Suprapubic skin (tissue), 4 donors: ENCODE results near the gene KHDRBS2. TPM values are rescaled to one million over a fixed set of nuclear protein-coding genes. Genes with fewer than 3 reads are reported as not detected.

Source experiments
- DNase-seq, 2 donors: peaks; one replicate each; pipeline ENCODE4 v3.0.0-alpha.2; 2019; ENCODE audit warnings: low spot score in 2 of 2
- H3K27ac ChIP-seq: fragments of 200-600 bp; sonication (generic); one replicate; pipeline ENCODE4 v1.5.1; 2019
- H3K27me3 ChIP-seq: fragments of 200-600 bp; sonication (generic); one replicate; pipeline ENCODE4 v1.5.1; 2019
- H3K36me3 ChIP-seq: fragments of 200-600 bp; sonication (generic); one replicate; pipeline ENCODE4 v1.5.1; 2019
- H3K4me1 ChIP-seq: fragments of 200-600 bp; sonication (generic); one replicate; pipeline ENCODE4 v1.5.1; 2019
- H3K4me3 ChIP-seq: fragments of 200-600 bp; sonication (generic); one replicate; pipeline ENCODE4 v1.5.1; 2019; ENCODE audit warnings: mild to moderate bottlenecking
- H3K9me3 ChIP-seq: fragments of 200-600 bp; sonication (generic); one replicate; pipeline ENCODE4 v1.5.1; 2019
- EP300 ChIP-seq: sonication (generic); formaldehyde crosslinking; IDR thresholded peaks from one replicate; pipeline ENCODE4 v1.6.1; 2017; ENCODE audit warnings: antibody characterized with exemption
- POLR2A ChIP-seq, 2 donors: fragments of 450-650 bp; IDR thresholded peaks; one replicate each; pipeline ENCODE4 v1.6.1; 2017; ENCODE audit warnings: antibody characterized with exemption in 2 of 2, mild to moderate bottlenecking in 2 of 2, moderate library complexity in 2 of 2
- POLR2AphosphoS5 ChIP-seq, 3 donors: sonication (generic); formaldehyde crosslinking; IDR thresholded peaks; one replicate each; pipeline ENCODE4 v1.6.1; 2017; ENCODE audit warnings: antibody characterized with exemption in 3 of 3
- WGBS: methylation state at CpG from one replicate; pipeline ENCODE4 v1.1.5; 2018; 5-methylcytosine and 5-hydroxymethylcytosine counted together
- total RNA-seq, 4 donors: library from RNA; depleted of rRNA; stranded (reverse); fragments of >200 nt; gene quantifications; one replicate each; pipeline ENCODE4 v1.1.0, GENCODE V29; 2016
- TF ChIP-seq, protein P1 (sequence below), 2 donors: fragments of 200-600 bp in 1 of 2; fragments of 450-650 bp in 1 of 2; sonication (generic) in 1 of 2; IDR thresholded peaks; one replicate each; pipeline ENCODE4 v1.5.1; 2016 to 2019; ENCODE audit warnings: antibody characterized with exemption in 2 of 2, mild to moderate bottlenecking in 1 of 2, moderate library complexity in 1 of 2

The KHDRBS2 gene
- total RNA-seq: not detected

DNA sequence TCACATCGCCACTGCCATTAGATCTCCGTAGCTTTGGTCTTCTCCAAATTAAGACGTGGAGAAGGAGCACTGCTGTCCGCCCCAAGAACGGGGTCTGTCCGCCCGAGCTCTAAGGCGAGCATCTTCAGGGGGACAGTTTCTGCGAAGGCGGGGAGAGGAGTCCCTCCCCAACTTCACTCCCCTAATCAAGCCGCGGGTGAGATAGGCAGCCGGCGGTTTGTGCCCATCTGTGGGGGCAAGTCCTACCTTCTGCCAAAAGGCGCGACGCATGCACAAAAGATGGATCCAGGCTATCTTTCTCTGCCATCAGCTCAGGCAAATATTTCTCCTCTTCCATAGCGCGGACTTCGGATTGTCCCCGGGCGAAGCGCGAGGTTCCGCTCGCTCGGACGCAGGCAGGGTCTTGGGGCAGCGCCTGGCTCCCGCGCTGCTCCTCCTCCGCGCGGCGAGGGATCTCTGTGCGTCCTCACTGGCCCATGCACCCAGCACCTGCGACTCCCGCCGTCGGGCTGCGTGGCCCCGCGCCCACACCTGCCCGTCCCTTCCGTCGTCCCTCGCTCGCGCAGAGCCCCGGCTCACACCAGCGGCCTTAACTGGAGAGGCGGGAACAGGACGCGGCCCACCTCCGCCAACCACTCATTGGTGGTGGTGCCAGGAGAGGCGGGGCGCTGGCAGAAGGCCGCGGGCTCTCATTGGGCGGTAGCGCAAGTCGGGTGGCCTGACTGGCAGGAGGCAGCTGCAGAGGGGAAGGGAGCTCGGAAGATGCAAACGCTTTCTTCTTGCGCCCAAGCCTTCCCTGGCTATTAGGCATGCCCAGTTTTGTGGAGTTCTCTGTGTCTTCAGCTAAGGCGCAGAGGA is at the start of gene KHDRBS2:
KHDRBS2 (minus strand) TSS at position 614 of the 858 bp plus-strand sequence.
- WGBS: 7% methylated on average over 32 of the region's 66 CpGs
- Histone ChIP-seq H3K27me3 (peaks cover 15% of the 10 kb centered on the region), H3K4me1 (peaks cover 14% of the 10 kb centered on the region), H3K9me3 (no peaks in the 10 kb centered on the region), H3K4me3 (peak within 1 kb of the TSS; percentile 39), H3K27ac (no peak within 1 kb of the TSS), H3K36me3 (no peaks in the 10 kb centered on the region)
- DNase-seq: peak; percentile 64 to 84
- no peak for TF ChIP-seq EP300
- no peak for TF ChIP-seq POLR2AphosphoS5 (IDR thresholded peaks at IDR 0.05)
- TF ChIP-seq, protein P1, sequence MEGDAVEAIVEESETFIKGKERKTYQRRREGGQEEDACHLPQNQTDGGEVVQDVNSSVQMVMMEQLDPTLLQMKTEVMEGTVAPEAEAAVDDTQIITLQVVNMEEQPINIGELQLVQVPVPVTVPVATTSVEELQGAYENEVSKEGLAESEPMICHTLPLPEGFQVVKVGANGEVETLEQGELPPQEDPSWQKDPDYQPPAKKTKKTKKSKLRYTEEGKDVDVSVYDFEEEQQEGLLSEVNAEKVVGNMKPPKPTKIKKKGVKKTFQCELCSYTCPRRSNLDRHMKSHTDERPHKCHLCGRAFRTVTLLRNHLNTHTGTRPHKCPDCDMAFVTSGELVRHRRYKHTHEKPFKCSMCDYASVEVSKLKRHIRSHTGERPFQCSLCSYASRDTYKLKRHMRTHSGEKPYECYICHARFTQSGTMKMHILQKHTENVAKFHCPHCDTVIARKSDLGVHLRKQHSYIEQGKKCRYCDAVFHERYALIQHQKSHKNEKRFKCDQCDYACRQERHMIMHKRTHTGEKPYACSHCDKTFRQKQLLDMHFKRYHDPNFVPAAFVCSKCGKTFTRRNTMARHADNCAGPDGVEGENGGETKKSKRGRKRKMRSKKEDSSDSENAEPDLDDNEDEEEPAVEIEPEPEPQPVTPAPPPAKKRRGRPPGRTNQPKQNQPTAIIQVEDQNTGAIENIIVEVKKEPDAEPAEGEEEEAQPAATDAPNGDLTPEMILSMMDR (IDR thresholded peaks at IDR 0.05): no peak
- TF ChIP-seq POLR2A (IDR thresholded peaks at IDR 0.05): no peak

- H3K27me3 ChIP-seq: no peaks in the 10 kb centered on the region
- H3K4me3 ChIP-seq: no peak overlapping the region
- no peak overlapping the region for H3K27ac ChIP-seq
- TF ChIP-seq EP300 (no peak), POLR2A (IDR thresholded peaks at IDR 0.05) (no peak), POLR2AphosphoS5 (IDR thresholded peaks at IDR 0.05) (no peak)
- TF ChIP-seq, protein P1 (IDR thresholded peaks at IDR 0.05): no peak
- WGBS: 79% methylated on average over 2 of the region's 2 CpGs
- H3K9me3 ChIP-seq: peaks cover 12% of the 10 kb centered on the region
- DNase-seq: no peak
- no peaks in the 10 kb centered on the region for H3K36me3 ChIP-seq
- H3K4me1 ChIP-seq: no peaks in the 10 kb centered on the region
Observed at GRCh38 chr6:62328607-62329006, 42.6 kb upstream of the KHDRBS2 start.

- no peak for DNase-seq
- Histone ChIP-seq H3K4me3 (no peak overlapping the region), H3K27ac (no peak overlapping the region), H3K27me3 (no peaks in the 10 kb centered on the region), H3K4me1 (no peaks in the 10 kb centered on the region), H3K36me3 (no peaks in the 10 kb centered on the region), H3K9me3 (no peaks in the 10 kb centered on the region)
- WGBS: 44% methylated on average over 4 of the region's 4 CpGs
- TF ChIP-seq POLR2AphosphoS5 (IDR thresholded peaks at IDR 0.05): no peak
- TF ChIP-seq EP300: no peak
- TF ChIP-seq, protein P1 (IDR thresholded peaks at IDR 0.05): no peak
- no peak for TF ChIP-seq POLR2A (IDR thresholded peaks at IDR 0.05)
Observed at GRCh38 chr6:62324834-62325233, 38.8 kb upstream of the KHDRBS2 start.

DNA sequence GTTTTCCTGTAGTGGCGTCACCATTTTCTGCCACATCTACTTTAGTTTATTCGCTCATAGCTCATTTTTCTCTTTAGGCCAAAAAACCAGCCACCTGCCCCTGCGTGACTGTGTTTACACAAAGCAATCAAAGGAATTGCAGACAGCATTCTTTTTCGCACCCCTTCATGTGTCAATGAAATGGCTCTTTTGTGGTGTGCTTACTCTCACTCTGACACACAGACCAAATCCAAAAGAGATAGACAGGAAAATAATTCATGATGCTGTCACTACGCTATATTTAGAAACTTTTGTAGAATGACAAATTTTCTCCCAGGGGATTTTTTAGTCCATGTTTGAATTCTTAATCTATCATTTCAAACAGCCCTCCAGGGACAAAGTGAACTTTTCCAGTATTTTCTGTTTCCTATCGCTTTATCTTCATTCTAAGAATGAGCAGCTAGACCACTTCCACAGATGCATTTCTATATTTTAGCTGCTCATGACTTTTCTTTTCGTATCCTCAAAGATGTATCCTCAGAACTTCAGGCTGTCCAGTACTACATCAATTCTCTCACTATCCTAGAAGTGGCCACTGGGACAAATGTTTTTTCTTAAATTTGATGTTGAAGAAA is 37.9 kb upstream of the KHDRBS2 start:
- H3K4me3 ChIP-seq: no peak overlapping the region
- no peaks in the 10 kb centered on the region for H3K27me3 ChIP-seq
- no peaks in the 10 kb centered on the region for H3K4me1 ChIP-seq
- no peaks in the 10 kb centered on the region for H3K9me3 ChIP-seq
- TF ChIP-seq POLR2A (IDR thresholded peaks at IDR 0.05) (no peak), POLR2AphosphoS5 (IDR thresholded peaks at IDR 0.05) (no peak), EP300 (no peak)
- TF ChIP-seq, protein P1 (IDR thresholded peaks at IDR 0.05): no peak
- no peak overlapping the region for H3K27ac ChIP-seq
- no peaks in the 10 kb centered on the region for H3K36me3 ChIP-seq
- 41% methylated on average over 7 of the region's 7 CpGs for WGBS
- no peak for DNase-seq

DNA sequence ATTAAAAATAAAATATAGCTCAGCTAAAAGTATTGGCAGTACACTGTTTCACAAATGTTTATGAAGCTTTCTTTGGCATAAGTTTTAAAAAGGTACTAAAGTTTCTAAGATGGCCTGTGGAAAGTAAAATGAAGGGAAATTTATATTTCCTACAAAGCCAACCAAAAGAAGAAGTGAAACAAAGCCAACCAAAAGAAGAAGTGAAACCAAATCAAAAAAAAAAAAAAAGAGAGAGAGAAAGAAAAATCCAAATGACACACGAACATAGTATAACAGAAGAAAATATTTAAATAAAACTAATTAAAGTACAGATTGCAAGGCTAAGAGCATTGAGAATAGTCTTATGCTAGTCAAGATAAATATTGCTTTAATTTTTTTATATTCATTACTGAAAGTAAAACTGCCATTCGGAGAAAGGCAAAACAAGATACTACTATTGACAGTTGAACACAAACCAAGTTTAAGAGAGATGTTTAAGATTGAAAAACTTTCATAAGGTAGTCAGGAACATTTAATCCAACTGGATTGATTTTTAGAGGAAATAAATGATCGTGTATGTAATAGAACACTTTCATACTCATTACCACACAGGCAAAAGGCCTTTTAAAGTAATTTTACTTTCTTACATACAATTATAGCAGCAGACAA is 12.8 kb upstream of the KHDRBS2 start:
- Histone ChIP-seq H3K4me1 (no peaks in the 10 kb centered on the region), H3K4me3 (no peak overlapping the region), H3K36me3 (no peaks in the 10 kb centered on the region), H3K9me3 (peaks cover 2% of the 10 kb centered on the region), H3K27ac (no peak overlapping the region), H3K27me3 (no peaks in the 10 kb centered on the region)
- 73% methylated on average over 3 of the region's 3 CpGs for WGBS
- DNase-seq: no peak
- TF ChIP-seq POLR2AphosphoS5 (IDR thresholded peaks at IDR 0.05): no peak
- no peak for TF ChIP-seq EP300
- TF ChIP-seq, protein P1 (IDR thresholded peaks at IDR 0.05): no peak
- no peak for TF ChIP-seq POLR2A (IDR thresholded peaks at IDR 0.05)
